ENCODE results near the gene NUP214.
"Not testable (repeated sequence)": the region's sequence is repeated elsewhere in the genome, so short reads cannot be mapped to it uniquely, and the experiment has no call there.

The NUP214 gene

GRCh38 chr9:131266266-131267229 lies 141.2 kb downstream of the NUP214 start:
- H3K4me3 ChIP-seq (ENCODE audit: low read depth, low read length): no peak overlapping the region
- DNase-seq (ENCODE audit: low read depth): no peak

- DNase-seq (ENCODE audit: low read depth): no peak
- H3K4me3 ChIP-seq (ENCODE audit: low read depth, low read length): no peak overlapping the region
Measured at GRCh38 chr9:131270171-131271015, 145.0 kb downstream of the NUP214 start.

GRCh38 chr9:131271016-131271273 lies 145.6 kb downstream of the NUP214 start:
- not testable (repeated sequence) for DNase-seq (ENCODE audit: low read depth)

GRCh38 chr9:131271506-131271931 lies 146.1 kb downstream of the NUP214 start:
- DNase-seq (ENCODE audit: low read depth): no peak
- no peak overlapping the region for H3K4me3 ChIP-seq (ENCODE audit: low read depth, low read length)

More at GRCh38 chr9:131271016-131271273, 145.6 kb downstream of the NUP214 start:
- H3K4me3 ChIP-seq (ENCODE audit: low read depth, low read length): not testable (repeated sequence)

GRCh38 chr9:131272212-131272611 lies 146.8 kb downstream of the NUP214 start:
- DNase-seq (ENCODE audit: low read depth): no peak
- H3K4me3 ChIP-seq (ENCODE audit: low read depth, low read length): no peak overlapping the region

- H3K4me3 ChIP-seq (ENCODE audit: low read depth, low read length): no peak overlapping the region
- DNase-seq (ENCODE audit: low read depth): no peak
Measured at GRCh38 chr9:131273146-131273855, 147.9 kb downstream of the NUP214 start.

GRCh38 chr9:131273856-131274673 lies 148.7 kb downstream of the NUP214 start:
- DNase-seq (ENCODE audit: low read depth): no peak

GRCh38 chr9:131274674-131275331 lies 149.4 kb downstream of the NUP214 start:
- H3K4me3 ChIP-seq (ENCODE audit: low read depth, low read length): no peak overlapping the region
- no peak for DNase-seq (ENCODE audit: low read depth)

More at GRCh38 chr9:131273856-131274673, 148.7 kb downstream of the NUP214 start:
- H3K4me3 ChIP-seq (ENCODE audit: low read depth, low read length): no peak overlapping the region

- no peak for DNase-seq (ENCODE audit: low read depth)
Measured at GRCh38 chr9:131275332-131276093, 150.1 kb downstream of the NUP214 start.

GRCh38 chr9:131276094-131276888 lies 150.9 kb downstream of the NUP214 start, which contains the start of gene FAM78A:
FAM78A (minus strand) TSS chr9:131276510; CDS start chr9:131276179, 331 bp downstream.
- peak within 1 kb of the TSS; percentile 50 for H3K4me3 ChIP-seq (ENCODE audit: low read depth, low read length)
- DNase-seq (ENCODE audit: low read depth): no peak

More at GRCh38 chr9:131275332-131276093, 150.1 kb downstream of the NUP214 start:
- no peak overlapping the region for H3K4me3 ChIP-seq (ENCODE audit: low read depth, low read length)

GRCh38 chr9:131276891-131277286 lies 151.5 kb downstream of the NUP214 start:
- no peak for DNase-seq (ENCODE audit: low read depth)
- H3K4me3 ChIP-seq (ENCODE audit: low read depth, low read length): peak overlapping the region; percentile 50

- no peak for DNase-seq (ENCODE audit: low read depth)
- peak overlapping the region; percentile 50 for H3K4me3 ChIP-seq (ENCODE audit: low read depth, low read length)
Measured at GRCh38 chr9:131277287-131277909, 152.0 kb downstream of the NUP214 start.

GRCh38 chr9:131277910-131278701 lies 152.7 kb downstream of the NUP214 start:
- DNase-seq (ENCODE audit: low read depth): peak; percentile 46
- H3K4me3 ChIP-seq (ENCODE audit: low read depth, low read length): peak overlapping the region; percentile 50

GRCh38 chr9:131278702-131279111 lies 153.3 kb downstream of the NUP214 start:
- no peak overlapping the region for H3K4me3 ChIP-seq (ENCODE audit: low read depth, low read length)
- no peak for DNase-seq (ENCODE audit: low read depth)

GRCh38 chr9:131279196-131279862 lies 153.9 kb downstream of the NUP214 start:
- no peak overlapping the region for H3K4me3 ChIP-seq (ENCODE audit: low read depth, low read length)
- DNase-seq (ENCODE audit: low read depth): no peak
